ENCODE measurements around the gene NEU2. TPM values are rescaled to one million over a fixed set of nuclear protein-coding genes. Genes with fewer than 3 reads are reported as not detected.

NEU2 gene
- total and polyA plus RNA-seq, 3 experiments from 2014 or later, result not detected

DNA sequence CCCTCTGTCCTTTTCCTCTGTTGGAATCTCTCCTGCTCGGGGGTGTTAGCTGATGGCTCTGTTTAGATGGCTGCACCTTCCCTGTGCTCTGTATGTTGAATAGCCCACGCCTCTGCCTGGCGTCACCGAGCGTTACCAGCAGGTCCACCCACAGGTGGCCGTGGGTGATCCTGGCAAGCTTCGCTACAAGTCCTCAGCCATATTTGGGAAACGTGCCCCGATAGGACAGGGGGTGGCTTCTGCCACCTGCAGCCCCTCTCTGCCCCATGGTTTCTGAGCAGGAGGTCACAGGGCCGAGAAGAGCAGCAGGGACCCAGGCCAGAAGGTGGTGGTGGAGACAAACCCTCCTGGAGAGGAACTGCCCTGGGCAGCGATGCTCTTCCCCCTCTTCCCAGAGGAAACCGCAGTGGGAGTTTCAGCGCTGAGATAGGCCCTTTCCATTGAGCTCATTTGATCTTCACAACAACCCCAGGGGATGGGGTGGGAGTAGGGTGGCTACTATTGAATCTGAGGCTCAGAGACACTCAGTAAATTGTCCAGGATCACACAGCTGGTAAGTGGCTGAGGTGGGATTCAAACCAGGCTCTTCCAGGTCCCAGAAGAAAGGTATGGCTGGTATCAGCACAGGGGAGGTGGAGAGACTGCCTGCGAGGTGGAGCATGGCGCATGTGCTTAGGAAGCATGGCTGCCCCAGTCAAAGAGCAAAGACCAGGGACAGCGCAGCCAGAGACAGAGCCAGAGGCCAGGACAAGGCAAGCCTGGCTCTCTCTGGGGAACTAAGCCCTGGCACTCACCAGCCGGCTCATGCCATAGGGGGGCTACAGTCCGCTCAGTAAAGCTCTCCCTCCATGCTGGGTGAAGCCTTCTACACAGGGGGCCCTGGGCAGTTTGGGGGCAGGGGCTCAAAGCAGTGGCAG lies 34.5 kb upstream of the NEU2 start:
- Mint-ChIP-seq H3K4me3 (no peak overlapping the region), H3K36me3 (no peaks in the 10 kb centered on the region), H3K9me3 (no peaks in the 10 kb centered on the region), H3K27ac (peak overlapping the region in 1 of 8 donors; percentile 86), H3K27me3 (peaks cover 2 to 7% of the 10 kb centered on the region in 2 donors), H3K4me1 (no peaks in the 10 kb centered on the region)
- Histone ChIP-seq H3K27me3 (ENCODE audit: insufficient read depth, low read length, poor library complexity, severe bottlenecking) (no peaks in the 10 kb centered on the region), H3K4me1 (ENCODE audit: insufficient read depth, low read length) (no peaks in the 10 kb centered on the region), H3K4me3 (ENCODE audit: low read length) (no peak overlapping the region), H3K9me3 (ENCODE audit: low read length) (no peaks in the 10 kb centered on the region), H3K36me3 (ENCODE audit: insufficient read depth, low read length) (no peaks in the 10 kb centered on the region), H3K27ac (ENCODE audit: low read depth, low read length) (no peak overlapping the region)
- no peak for DNase-seq
- ChIA-PET CTCF (no interaction called here), POLR2A (no interaction called here)

DNA sequence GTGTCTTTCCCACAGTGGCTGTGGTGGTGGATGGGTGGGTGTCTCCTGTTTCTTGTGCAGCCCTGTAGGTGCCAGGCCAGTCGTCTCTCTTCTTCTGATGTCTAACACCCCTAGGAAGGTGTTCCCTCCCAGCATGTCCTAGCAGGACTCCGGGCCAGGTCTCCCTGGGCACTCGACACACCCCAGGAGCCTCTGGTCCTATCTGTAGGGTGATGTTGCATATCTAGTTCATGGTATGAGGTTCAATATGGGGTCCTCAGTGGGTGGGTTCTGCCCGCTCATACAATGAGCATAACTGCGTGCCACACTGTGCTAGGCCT lies 33.8 kb upstream of the NEU2 start:
- Mint-ChIP-seq H3K4me1 (no peaks in the 10 kb centered on the region), H3K36me3 (no peaks in the 10 kb centered on the region), H3K9me3 (no peaks in the 10 kb centered on the region), H3K27me3 (peaks cover 2 to 10% of the 10 kb centered on the region in 2 donors), H3K4me3 (no peak overlapping the region), H3K27ac (no peak overlapping the region)
- H3K27me3 ChIP-seq (ENCODE audit: insufficient read depth, low read length, poor library complexity, severe bottlenecking), result no peaks in the 10 kb centered on the region
- H3K36me3 ChIP-seq (ENCODE audit: insufficient read depth, low read length), result no peaks in the 10 kb centered on the region
- no peak overlapping the region for H3K4me3 ChIP-seq (ENCODE audit: low read length)
- no peaks in the 10 kb centered on the region for H3K4me1 ChIP-seq (ENCODE audit: insufficient read depth, low read length)
- no peaks in the 10 kb centered on the region for H3K9me3 ChIP-seq (ENCODE audit: low read length)
- no peak for DNase-seq
- H3K27ac ChIP-seq (ENCODE audit: low read depth, low read length), result no peak overlapping the region
- ChIA-PET CTCF (no interaction called here), POLR2A (no interaction called here)

DNA sequence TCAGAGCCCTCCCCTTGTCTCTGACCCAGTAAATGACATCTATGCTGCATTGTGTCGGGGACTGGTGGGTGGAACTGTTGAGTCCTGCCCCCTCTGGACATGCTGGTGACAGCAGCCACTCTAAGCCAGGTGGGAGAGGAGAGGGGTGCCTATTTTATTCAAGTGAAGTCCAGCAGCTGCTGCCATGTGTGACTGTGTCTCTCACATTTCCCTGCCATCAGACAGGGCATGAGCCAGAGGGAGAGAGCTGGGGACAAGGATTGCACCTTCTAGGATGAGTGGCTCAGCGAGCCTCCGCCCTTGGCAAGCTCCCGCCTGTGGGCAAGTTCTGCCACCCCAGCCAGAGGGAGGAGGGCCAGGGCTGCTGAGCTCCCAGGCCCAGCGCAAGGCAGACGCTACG lies 33.1 kb upstream of the NEU2 start:
- Histone ChIP-seq H3K9me3 (ENCODE audit: low read length) (no peaks in the 10 kb centered on the region), H3K36me3 (ENCODE audit: insufficient read depth, low read length) (no peaks in the 10 kb centered on the region), H3K4me3 (ENCODE audit: low read length) (no peak overlapping the region), H3K27me3 (ENCODE audit: insufficient read depth, low read length, poor library complexity, severe bottlenecking) (no peaks in the 10 kb centered on the region), H3K4me1 (ENCODE audit: insufficient read depth, low read length) (no peaks in the 10 kb centered on the region), H3K27ac (ENCODE audit: low read depth, low read length) (no peak overlapping the region)
- no peaks in the 10 kb centered on the region for H3K4me1 Mint-ChIP-seq
- CTCF ChIA-PET, result no interaction called here
- no peak overlapping the region for H3K4me3 Mint-ChIP-seq
- H3K9me3 Mint-ChIP-seq, result no peaks in the 10 kb centered on the region
- peak overlapping the region in 1 of 8 donors; percentile 51 for H3K27ac Mint-ChIP-seq
- DNase-seq, result no peak
- POLR2A ChIA-PET, result no interaction called here
- peaks cover 2 to 10% of the 10 kb centered on the region in 2 donors for H3K27me3 Mint-ChIP-seq
- H3K36me3 Mint-ChIP-seq, result no peaks in the 10 kb centered on the region

DNA sequence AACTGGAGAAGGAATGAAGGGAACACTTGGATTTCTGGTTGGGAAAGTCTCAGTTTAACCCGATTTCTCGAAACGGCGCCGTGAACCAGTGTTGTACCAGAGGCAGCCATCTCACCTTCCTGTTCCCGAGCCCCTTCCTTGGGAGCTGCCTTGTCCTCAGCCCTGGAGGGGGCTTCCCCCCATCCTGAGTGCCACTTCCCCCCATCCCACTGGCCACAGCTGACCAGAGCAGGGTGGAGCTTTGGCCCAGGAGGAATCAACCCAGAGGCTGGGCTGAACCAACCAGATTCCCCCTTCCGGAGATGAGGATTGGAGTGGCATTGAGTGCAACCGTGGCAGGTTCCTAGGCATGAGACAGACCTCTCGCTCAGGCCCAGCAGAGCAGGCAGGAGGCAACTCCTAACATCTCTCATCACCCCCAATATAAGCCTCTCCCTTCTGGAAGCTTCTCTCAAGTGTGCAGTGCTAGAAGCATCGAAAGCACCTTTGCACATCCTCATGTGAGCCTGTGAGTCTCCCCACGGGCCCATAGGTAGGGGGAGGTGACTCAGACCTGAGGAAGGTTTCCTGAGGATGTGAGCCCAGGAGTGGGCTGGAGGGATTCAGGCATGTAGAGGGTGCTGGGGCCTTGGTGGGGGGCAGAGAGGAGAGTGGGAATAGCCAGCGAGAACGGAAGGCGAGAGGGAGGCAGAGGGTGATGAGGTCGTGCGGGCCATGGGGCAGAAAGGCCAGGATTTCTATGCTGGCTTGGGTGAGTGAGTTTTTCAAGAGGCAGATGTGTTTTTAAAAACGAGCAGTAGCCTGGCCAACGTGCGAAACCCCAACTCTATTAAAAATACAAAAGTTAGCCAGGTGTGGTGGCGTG lies 31.4 kb upstream of the NEU2 start:
- H3K36me3 ChIP-seq (ENCODE audit: insufficient read depth, low read length), result no peaks in the 10 kb centered on the region
- no peak overlapping the region for H3K4me3 Mint-ChIP-seq
- no peak overlapping the region for H3K27ac Mint-ChIP-seq
- H3K9me3 Mint-ChIP-seq, result no peaks in the 10 kb centered on the region
- no peak overlapping the region for H3K27ac ChIP-seq (ENCODE audit: low read depth, low read length)
- ChIA-PET POLR2A (no interaction called here), CTCF (no interaction called here)
- no peak for DNase-seq
- H3K4me3 ChIP-seq (ENCODE audit: low read length), result no peak overlapping the region
- H3K27me3 Mint-ChIP-seq, result peaks cover 2 to 13% of the 10 kb centered on the region in 2 donors
- H3K4me1 ChIP-seq (ENCODE audit: insufficient read depth, low read length), result no peaks in the 10 kb centered on the region
- H3K9me3 ChIP-seq (ENCODE audit: low read length), result no peaks in the 10 kb centered on the region
- no peaks in the 10 kb centered on the region for H3K36me3 Mint-ChIP-seq
- H3K27me3 ChIP-seq (ENCODE audit: insufficient read depth, low read length, poor library complexity, severe bottlenecking), result no peaks in the 10 kb centered on the region
- H3K4me1 Mint-ChIP-seq, result no peaks in the 10 kb centered on the region

DNA sequence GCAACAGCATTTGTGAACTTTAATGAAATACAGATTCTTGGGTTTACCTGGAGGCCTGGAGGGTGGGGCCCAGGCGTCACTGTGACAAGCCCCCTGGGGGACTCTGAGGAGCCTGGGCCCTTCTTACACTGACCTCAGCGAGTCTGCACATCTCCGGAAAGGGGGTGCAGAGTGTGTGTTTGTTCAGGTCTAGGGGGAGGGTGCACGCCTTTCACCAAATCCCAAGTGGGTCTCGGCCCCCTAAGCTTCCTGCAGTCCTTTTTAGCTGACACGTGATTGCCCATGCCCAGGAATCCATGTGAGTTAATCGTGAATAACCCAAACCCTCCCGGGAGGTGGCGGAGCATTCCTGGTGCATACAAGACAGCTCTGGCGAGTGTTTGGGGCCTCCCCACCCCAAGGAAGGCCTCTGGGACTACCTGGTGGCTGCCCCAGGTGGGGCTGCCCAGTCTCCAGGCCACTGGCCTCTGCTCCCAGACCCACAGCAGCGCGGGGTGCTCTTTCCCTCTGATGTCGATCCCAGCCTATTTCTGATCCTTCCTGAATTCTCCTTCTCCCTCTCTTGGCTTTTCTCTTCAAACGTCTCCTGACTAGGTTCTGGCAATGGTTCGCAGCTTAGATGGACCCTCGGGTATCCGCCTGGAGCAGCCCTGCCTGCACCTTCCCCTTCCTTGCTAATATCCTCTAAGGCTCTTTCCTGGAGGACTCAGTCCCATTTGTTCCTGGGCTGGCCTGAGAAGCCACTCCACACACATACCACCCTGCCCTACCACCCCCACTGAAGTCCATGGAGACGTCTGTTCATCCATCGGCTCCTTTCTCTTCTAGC lies 29.4 kb upstream of the NEU2 start:
- no peak for DNase-seq
- Mint-ChIP-seq H3K4me1 (no peaks in the 10 kb centered on the region), H3K27ac (no peak overlapping the region), H3K36me3 (no peaks in the 10 kb centered on the region), H3K4me3 (no peak overlapping the region), H3K9me3 (no peaks in the 10 kb centered on the region), H3K27me3 (peaks cover 2 to 13% of the 10 kb centered on the region in 2 donors)
- Histone ChIP-seq H3K4me1 (ENCODE audit: insufficient read depth, low read length) (no peaks in the 10 kb centered on the region), H3K36me3 (ENCODE audit: insufficient read depth, low read length) (no peaks in the 10 kb centered on the region), H3K27ac (ENCODE audit: low read depth, low read length) (no peak overlapping the region), H3K9me3 (ENCODE audit: low read length) (no peaks in the 10 kb centered on the region), H3K27me3 (ENCODE audit: insufficient read depth, low read length, poor library complexity, severe bottlenecking) (no peaks in the 10 kb centered on the region), H3K4me3 (ENCODE audit: low read length) (no peak overlapping the region)
- POLR2A ChIA-PET, result no interaction called here
- CTCF ChIA-PET, result no interaction called here

DNA sequence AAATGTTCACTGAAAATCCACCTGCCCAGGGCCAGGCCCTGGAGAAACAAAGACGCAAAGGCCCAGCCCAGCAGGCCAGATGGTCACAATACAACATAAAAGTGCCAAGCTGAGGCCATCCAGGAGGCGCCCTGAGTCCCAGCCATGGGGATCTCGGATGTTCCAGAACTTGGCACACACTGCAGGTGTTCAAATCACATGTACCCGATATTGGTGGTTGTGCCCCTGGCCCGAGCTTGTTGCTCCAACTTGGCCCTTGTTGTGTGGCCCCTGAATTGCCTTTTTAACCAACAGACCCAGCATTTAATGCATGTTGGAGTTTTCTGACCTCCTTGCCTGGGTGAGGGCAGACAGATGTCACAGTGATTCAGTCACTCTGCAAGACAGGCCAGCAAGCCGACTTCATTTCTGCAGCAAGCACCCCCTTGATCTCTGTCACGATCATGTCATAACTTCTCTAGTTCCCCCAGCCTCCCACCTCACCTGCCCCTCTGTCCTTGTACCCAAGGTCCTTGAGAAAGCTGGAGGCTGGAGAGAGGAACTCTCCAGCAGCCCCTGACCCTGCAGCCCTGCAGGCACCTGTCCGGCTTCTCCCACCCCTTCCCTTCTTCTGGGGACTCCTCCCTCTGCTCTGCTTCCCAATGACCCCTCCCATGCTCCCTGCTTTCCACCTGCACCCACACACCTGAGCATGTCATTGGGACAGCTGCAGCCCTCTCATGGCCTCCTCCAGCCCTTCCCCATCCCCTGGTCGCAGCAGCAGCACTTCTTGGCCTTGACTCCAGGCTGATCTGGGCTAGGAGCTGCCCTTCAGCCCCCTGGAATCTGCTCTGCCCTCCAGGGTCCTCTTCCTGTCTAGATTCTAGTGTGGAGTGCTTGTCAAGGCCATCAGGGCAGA lies 28.6 kb upstream of the NEU2 start:
- ChIA-PET POLR2A (no interaction called here), CTCF (no interaction called here)
- H3K36me3 Mint-ChIP-seq, result no peaks in the 10 kb centered on the region
- H3K4me1 Mint-ChIP-seq, result no peaks in the 10 kb centered on the region
- Histone ChIP-seq H3K27ac (ENCODE audit: low read depth, low read length) (no peak overlapping the region), H3K4me3 (ENCODE audit: low read length) (no peak overlapping the region), H3K9me3 (ENCODE audit: low read length) (no peaks in the 10 kb centered on the region), H3K27me3 (ENCODE audit: insufficient read depth, low read length, poor library complexity, severe bottlenecking) (no peaks in the 10 kb centered on the region), H3K36me3 (ENCODE audit: insufficient read depth, low read length) (no peaks in the 10 kb centered on the region), H3K4me1 (ENCODE audit: insufficient read depth, low read length) (no peaks in the 10 kb centered on the region)
- DNase-seq, result no peak
- peaks cover 2 to 13% of the 10 kb centered on the region in 2 donors for H3K27me3 Mint-ChIP-seq
- no peak overlapping the region for H3K4me3 Mint-ChIP-seq
- H3K9me3 Mint-ChIP-seq, result no peaks in the 10 kb centered on the region
- no peak overlapping the region for H3K27ac Mint-ChIP-seq

DNA sequence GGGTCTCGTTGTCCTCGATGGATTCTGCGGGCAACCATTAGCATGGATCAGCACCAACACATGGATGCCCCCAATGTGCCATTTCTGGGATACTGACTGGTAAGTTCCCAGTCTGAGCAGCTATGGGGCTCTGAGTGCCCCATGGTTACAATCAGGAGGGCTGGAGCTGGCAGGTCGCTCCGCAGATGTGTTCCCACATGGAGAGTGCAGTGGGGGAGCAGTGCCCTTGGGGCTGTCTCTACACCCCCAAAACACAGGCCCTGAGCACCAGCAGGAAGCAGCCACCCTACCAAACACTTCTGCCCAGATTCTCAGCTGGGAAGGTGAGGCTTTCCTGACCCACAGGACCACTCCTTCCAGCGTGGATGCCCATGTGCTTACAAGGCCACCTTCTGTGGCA lies 27.4 kb upstream of the NEU2 start:
- Mint-ChIP-seq H3K36me3 (no peaks in the 10 kb centered on the region), H3K4me1 (no peaks in the 10 kb centered on the region), H3K27ac (peak overlapping the region in 1 of 8 donors; percentile 80), H3K27me3 (peaks cover 1 to 6% of the 10 kb centered on the region in 2 donors), H3K9me3 (no peaks in the 10 kb centered on the region), H3K4me3 (no peak overlapping the region)
- Histone ChIP-seq H3K9me3 (ENCODE audit: low read length) (no peaks in the 10 kb centered on the region), H3K27me3 (ENCODE audit: insufficient read depth, low read length, poor library complexity, severe bottlenecking) (no peaks in the 10 kb centered on the region), H3K4me3 (ENCODE audit: low read length) (no peak overlapping the region), H3K36me3 (ENCODE audit: insufficient read depth, low read length) (no peaks in the 10 kb centered on the region), H3K4me1 (ENCODE audit: insufficient read depth, low read length) (no peaks in the 10 kb centered on the region), H3K27ac (ENCODE audit: low read depth, low read length) (no peak overlapping the region)
- ChIA-PET POLR2A (no interaction called here), CTCF (no interaction called here)
- DNase-seq, result no peak
